HEK293 (cell line): ENCODE results near the gene RPS6KC1.

Experiments used
- CTCF ChIA-PET: fragments of 350-600 bp; formaldehyde crosslinking; extraction: SDS; loops from one replicate; lab custom pipeline; 2021; ENCODE audit warnings: antibody characterized with exemption; lab: Yijun Ruan, JAX
- POLR2A ChIA-PET: fragments of 300-600 bp; formaldehyde crosslinking; extraction: SDS; loops from one replicate; lab custom pipeline; 2020; ENCODE audit warnings: antibody characterized with exemption, inconsistent platforms; lab: Yijun Ruan, JAX
- H3K27ac ChIP-seq: fragments of 200-500 bp; sonication (Bioruptor generic); 2 replicates; pipeline ENCODE4 v1.5.1; 2014; ENCODE audit warnings: low read depth, low read length, control low read depth, inconsistent platforms; ENCODE audit errors: extremely low read depth
- H3K36me3 ChIP-seq, 2 experiments: fragments of 200-500 bp in 1 of 2; sonication (Bioruptor generic) in 1 of 2; 1 replicate in 1 of 2; 2 replicates in 1 of 2; pipeline ENCODE4 v1.5.1; 2014 to 2017; ENCODE audit warnings: inconsistent platforms in 2 of 2, low read length in 2 of 2; ENCODE audit not compliant: control insufficient read depth in 2 of 2, insufficient read depth in 1 of 2
- H3K4me1 ChIP-seq: fragments of 200-500 bp; sonication (Bioruptor generic); 2 replicates; pipeline ENCODE4 v1.5.1; 2014; ENCODE audit warnings: mild to moderate bottlenecking, low read length, inconsistent platforms; ENCODE audit not compliant: control insufficient read depth, insufficient read depth
- H3K4me3 ChIP-seq: 2 replicates; pipeline ENCODE4 v1.5.1; 2011; ENCODE audit warnings: low read depth, mild to moderate bottlenecking, control low read depth, low read length, moderate library complexity
- H3K9me3 ChIP-seq: fragments of 200-500 bp; sonication (Bioruptor generic); 2 replicates; pipeline ENCODE4 v1.5.1; 2014; ENCODE audit warnings: low read depth, low read length, inconsistent platforms; ENCODE audit not compliant: control insufficient read depth, insufficient read depth
- KLF1 ChIP-seq: fragments of 450-650 bp; formaldehyde crosslinking; IDR thresholded peaks from 2 replicates; pipeline ENCODE4 v1.5.1; 2016; ENCODE audit warnings: missing biosample characterization, missing genetic modification characterization
- MEIS1 ChIP-seq: sonication (generic); formaldehyde crosslinking; IDR thresholded peaks from 2 replicates; pipeline ENCODE4 v1.8.1; 2022; ENCODE audit warnings: missing genetic modification reagents, mild to moderate bottlenecking, borderline replicate concordance
- PATZ1 ChIP-seq: fragments of 450-650 bp; formaldehyde crosslinking; IDR thresholded peaks from 2 replicates; pipeline ENCODE4 v1.5.1; 2016; ENCODE audit warnings: missing biosample characterization, missing genetic modification characterization
- PRDM10 ChIP-seq: fragments of 450-650 bp; formaldehyde crosslinking; IDR thresholded peaks from 2 replicates; pipeline ENCODE4 v1.5.1; 2016; ENCODE audit warnings: missing biosample characterization, missing genetic modification characterization
- PRDM4 ChIP-seq: fragments of 450-650 bp; formaldehyde crosslinking; IDR thresholded peaks from 2 replicates; pipeline ENCODE4 v1.5.1; 2017; ENCODE audit warnings: missing biosample characterization, missing genetic modification characterization
- PRDM6 ChIP-seq: fragments of 450-650 bp; formaldehyde crosslinking; IDR thresholded peaks from 2 replicates; pipeline ENCODE4 v1.5.1; 2017; ENCODE audit warnings: missing biosample characterization, missing genetic modification characterization
- ZBTB1 ChIP-seq: fragments of 450-650 bp; formaldehyde crosslinking; IDR thresholded peaks from 2 replicates; pipeline ENCODE4 v1.5.1; 2016; ENCODE audit warnings: missing biosample characterization, missing genetic modification characterization
- ZFP41 ChIP-seq: fragments of 450-650 bp; formaldehyde crosslinking; IDR thresholded peaks from 2 replicates; pipeline ENCODE4 v1.5.1; 2016; ENCODE audit warnings: missing biosample characterization, missing genetic modification characterization, borderline replicate concordance
- ZNF10 ChIP-seq: fragments of 450-650 bp; formaldehyde crosslinking; IDR thresholded peaks from 2 replicates; pipeline ENCODE4 v1.5.1; 2017; ENCODE audit warnings: missing biosample characterization, missing genetic modification characterization
- ZNF121 ChIP-seq: fragments of 450-650 bp; formaldehyde crosslinking; IDR thresholded peaks from 2 replicates; pipeline ENCODE4 v1.5.1; 2016; ENCODE audit warnings: missing biosample characterization, missing genetic modification characterization
- ZNF214 ChIP-seq: fragments of 450-650 bp; formaldehyde crosslinking; IDR thresholded peaks from 2 replicates; pipeline ENCODE4 v1.5.1; 2017; ENCODE audit warnings: missing biosample characterization, mild to moderate bottlenecking, missing genetic modification characterization, borderline replicate concordance
- ZNF274 ChIP-seq, 2 experiments: fragments of 200-500 bp in 1 of 2; fragments of 450-650 bp in 1 of 2; sonication (Bioruptor generic) in 1 of 2; formaldehyde crosslinking in 1 of 2; IDR thresholded peaks; 2 replicates each; pipeline versions ENCODE4 v1.5.1 to v1.6.1; 2014 to 2016; ENCODE audit warnings: borderline replicate concordance in 1 of 2, inconsistent platforms in 1 of 2, low read length in 1 of 2, missing biosample characterization in 1 of 2, missing genetic modification characterization in 1 of 2
- ZNF473 ChIP-seq: fragments of 450-650 bp; formaldehyde crosslinking; IDR thresholded peaks from 2 replicates; pipeline ENCODE4 v1.5.1; 2017; ENCODE audit warnings: missing biosample characterization, missing genetic modification characterization
- ZNF488 ChIP-seq: fragments of 450-650 bp; formaldehyde crosslinking; IDR thresholded peaks from 2 replicates; pipeline ENCODE4 v1.5.1; 2016; ENCODE audit warnings: missing biosample characterization, missing genetic modification characterization
- ZNF501 ChIP-seq: fragments of 450-650 bp; formaldehyde crosslinking; IDR thresholded peaks from 2 replicates; pipeline ENCODE4 v1.5.1; 2016; ENCODE audit warnings: missing biosample characterization, missing genetic modification characterization
- ZNF513 ChIP-seq: fragments of 450-650 bp; IDR thresholded peaks from 2 replicates; pipeline ENCODE4 v1.5.1; 2018; ENCODE audit warnings: missing biosample characterization, missing genetic modification characterization
- ZNF514 ChIP-seq: fragments of 450-650 bp; formaldehyde crosslinking; IDR thresholded peaks from 2 replicates; pipeline ENCODE4 v1.5.1; 2016; ENCODE audit warnings: missing biosample characterization, missing genetic modification characterization
- ZNF549 ChIP-seq: fragments of 450-650 bp; IDR thresholded peaks from 2 replicates; pipeline ENCODE4 v1.5.1; 2018; ENCODE audit warnings: missing biosample characterization, missing genetic modification characterization, mild to moderate bottlenecking, inconsistent platforms, moderate library complexity
- ZNF639 ChIP-seq: fragments of 450-650 bp; formaldehyde crosslinking; IDR thresholded peaks from 2 replicates; pipeline ENCODE4 v1.5.1; 2016; ENCODE audit warnings: missing biosample characterization, missing genetic modification characterization
- ZNF670 ChIP-seq: fragments of 450-650 bp; formaldehyde crosslinking; IDR thresholded peaks from 2 replicates; pipeline ENCODE4 v1.5.1; 2016; ENCODE audit warnings: missing biosample characterization, missing genetic modification characterization, low read depth
- ZSCAN18 ChIP-seq: fragments of 450-650 bp; formaldehyde crosslinking; IDR thresholded peaks from 2 replicates; pipeline ENCODE4 v1.5.1; 2016; ENCODE audit warnings: missing biosample characterization, missing genetic modification characterization

The RPS6KC1 gene

GRCh38 chr1:213123087-213123486, 72.0 kb downstream of the RPS6KC1 start (continued):
- no peak for TF ChIP-seq PRDM10 (tag by site-specific recombination)
- no peak for TF ChIP-seq ZNF670 (tag by site-specific recombination)
- no peak for TF ChIP-seq ZNF121 (tag by site-specific recombination)
- TF ChIP-seq PRDM6 (tag by site-specific recombination) = no peak
- no peak for TF ChIP-seq ZNF473
- TF ChIP-seq ZNF10 = no peak
- TF ChIP-seq, all 188 proteins: peak for 0

- H3K36me3 ChIP-seq = no peaks in the 10 kb centered on the region
- CTCF ChIA-PET = interaction anchor here (0.7 to 3.5 kb wide), 12 partner anchors 9 to 1209 kb away, joined by 3 to 22 read pairs (median 4); no protein-coding TSS in a partner anchor
- no peaks in the 10 kb centered on the region for H3K4me1 ChIP-seq
- no peak overlapping the region for H3K4me3 ChIP-seq
- no peak overlapping the region for H3K27ac ChIP-seq
- no peaks in the 10 kb centered on the region for H3K9me3 ChIP-seq
- POLR2A ChIA-PET = no interaction called here
- TF ChIP-seq ZNF501 (tag by site-specific recombination) (no peak), PRDM4 (tag by site-specific recombination) (no peak), ZBTB1 (no peak), KLF1 (tag by site-specific recombination) (no peak), ZNF514 (tag by site-specific recombination) (no peak), ZNF214 (tag by site-specific recombination) (no peak), ZNF513 (no peak), ZFP41 (tag by site-specific recombination) (no peak), PATZ1 (tag by site-specific recombination) (no peak), ZNF639 (no peak), ZSCAN18 (tag by site-specific recombination) (no peak), ZNF274 (IDR thresholded peaks at IDR 0.05; ENCODE audit: low read length) (no peak), ZNF274 (tag by site-specific recombination; IDR thresholded peaks at IDR 0.05; ENCODE audit: borderline replicate concordance) (no peak), MEIS1 (CRISPR knock-in tag) (no peak), ZNF549 (no peak), ZNF488 (tag by site-specific recombination) (no peak)
Measured at GRCh38 chr1:213123536-213123935, 72.5 kb downstream of the RPS6KC1 start.
